NCI-H82 (cell line): ENCODE measurements around the gene FAM187B.

Experiments
- DNase-seq: peaks from one replicate; lab custom pipeline; 2025; lab: John Stamatoyannopoulos, UW

FAM187B gene

GRCh38 chr19:35178701-35179100 is 49.8 kb downstream of the FAM187B start:
- DNase-seq, result no peak

GRCh38 chr19:35177377-35178274 is 50.9 kb downstream of the FAM187B start:
- no peak for DNase-seq

GRCh38 chr19:35176181-35176570 is 52.4 kb downstream of the FAM187B start:
- no peak for DNase-seq
